Testis (tissue), 3 donors: ENCODE results near the gene FAM117B. TPM values are rescaled to one million over a fixed set of nuclear protein-coding genes. Genes with fewer than 3 reads are reported as not detected.

Experiments
- DNase-seq: peaks from one replicate; pipeline ENCODE4 v3.0.0-alpha.2; 2019
- H3K27ac ChIP-seq, 2 donors: fragments of 200-600 bp; sonication (generic); one replicate each; pipeline ENCODE4 v1.5.1; 2019
- H3K27me3 ChIP-seq: fragments of 200-600 bp; sonication (generic); one replicate; pipeline ENCODE4 v1.5.1; 2019
- H3K36me3 ChIP-seq: fragments of 200-600 bp; sonication (generic); one replicate; pipeline ENCODE4 v1.5.1; 2017; ENCODE audit warnings: low read depth; ENCODE audit errors: missing control alignments
- H3K4me1 ChIP-seq: fragments of 200-600 bp; sonication (generic); one replicate; pipeline ENCODE4 v1.5.1; 2019
- H3K4me3 ChIP-seq, 2 donors: fragments of 200-600 bp; sonication (generic); one replicate each; pipeline ENCODE4 v1.5.1; 2017 to 2019
- H3K9me3 ChIP-seq: fragments of 200-600 bp; sonication (generic); one replicate; pipeline ENCODE4 v1.5.1; 2017
- POLR2A ChIP-seq: fragments of 450-650 bp; IDR thresholded peaks from one replicate; pipeline ENCODE4 v1.6.1; 2017; ENCODE audit warnings: antibody characterized with exemption, mild to moderate bottlenecking, moderate library complexity
- WGBS, 2 donors: methylation state at CpG; one replicate each; pipeline ENCODE4 v1.1.5; 2018; 5-methylcytosine and 5-hydroxymethylcytosine counted together
- intact Hi-C: fragments of 100-400 bp; cut with DNase I; formaldehyde crosslinking; loops from one replicate; pipeline ENCODE4 v1.15.1; 2023; ENCODE audit warnings: low total_unique reads
- polyA plus RNA-seq: library from polyadenylated mRNA; stranded (reverse); fragments of 350-450 nt; fragmentation: Illumina TruSeq; extraction: RNeasy Lipid Tissue Mini Kit (QIAGEN cat#74804); gene quantifications from one replicate; pipeline ENCODE4 v1.2.3, GENCODE V29; 2014; ENCODE audit warnings: low read depth, low replicate concordance; ENCODE audit not compliant: insufficient read depth
- total RNA-seq, 2 donors: library from RNA; depleted of rRNA; stranded (reverse); fragments of >200 nt; gene quantifications; one replicate each; pipeline ENCODE4 v1.2.3, GENCODE V29; 2016
- TF ChIP-seq, protein P1 (sequence below), 3 experiments: fragments of 450-650 bp in 2 of 3; fragments of 200-600 bp in 1 of 3; sonication (generic) in 1 of 3; IDR thresholded peaks; one replicate each; pipeline ENCODE4 v1.5.1; 2016 to 2019; ENCODE audit warnings: antibody characterized with exemption in 3 of 3, mild to moderate bottlenecking in 2 of 3, moderate library complexity in 1 of 3

FAM117B gene
- total and polyA plus RNA-seq, 3 donors from 2014 or later = 9.8 to 34.7 (median 28.0) TPM

DNA sequence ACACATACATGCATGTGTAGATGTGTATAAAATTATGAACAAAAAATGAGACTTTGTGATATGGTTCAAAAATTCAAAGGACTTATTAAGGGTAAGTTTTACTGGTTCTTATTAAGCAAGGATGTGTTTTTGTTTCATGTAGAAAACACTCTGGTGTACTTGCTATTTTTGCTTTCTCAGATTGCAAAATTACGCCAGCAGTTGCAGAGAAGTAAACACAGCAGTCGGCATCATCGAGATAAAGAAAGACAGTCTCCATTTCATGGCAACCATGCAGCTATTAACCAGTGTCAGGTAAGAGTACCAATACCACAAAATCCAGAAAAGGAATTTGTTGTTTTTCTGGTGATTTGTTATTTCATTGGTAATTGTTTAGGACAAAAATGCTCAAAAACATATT, 91.3 kb downstream of the FAM117B start:
- no peak for DNase-seq
- Histone ChIP-seq H3K9me3 (no peaks in the 10 kb centered on the region), H3K36me3 (no peaks in the 10 kb centered on the region), H3K4me1 (no peaks in the 10 kb centered on the region), H3K27me3 (no peaks in the 10 kb centered on the region), H3K27ac (no peak overlapping the region), H3K4me3 (no peak overlapping the region)
- 87 to 90% methylated on average over 3 of the region's 3 CpGs for WGBS, 2 donors
- intact Hi-C loops = no loop called here
- TF ChIP-seq, protein P1, sequence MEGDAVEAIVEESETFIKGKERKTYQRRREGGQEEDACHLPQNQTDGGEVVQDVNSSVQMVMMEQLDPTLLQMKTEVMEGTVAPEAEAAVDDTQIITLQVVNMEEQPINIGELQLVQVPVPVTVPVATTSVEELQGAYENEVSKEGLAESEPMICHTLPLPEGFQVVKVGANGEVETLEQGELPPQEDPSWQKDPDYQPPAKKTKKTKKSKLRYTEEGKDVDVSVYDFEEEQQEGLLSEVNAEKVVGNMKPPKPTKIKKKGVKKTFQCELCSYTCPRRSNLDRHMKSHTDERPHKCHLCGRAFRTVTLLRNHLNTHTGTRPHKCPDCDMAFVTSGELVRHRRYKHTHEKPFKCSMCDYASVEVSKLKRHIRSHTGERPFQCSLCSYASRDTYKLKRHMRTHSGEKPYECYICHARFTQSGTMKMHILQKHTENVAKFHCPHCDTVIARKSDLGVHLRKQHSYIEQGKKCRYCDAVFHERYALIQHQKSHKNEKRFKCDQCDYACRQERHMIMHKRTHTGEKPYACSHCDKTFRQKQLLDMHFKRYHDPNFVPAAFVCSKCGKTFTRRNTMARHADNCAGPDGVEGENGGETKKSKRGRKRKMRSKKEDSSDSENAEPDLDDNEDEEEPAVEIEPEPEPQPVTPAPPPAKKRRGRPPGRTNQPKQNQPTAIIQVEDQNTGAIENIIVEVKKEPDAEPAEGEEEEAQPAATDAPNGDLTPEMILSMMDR (IDR thresholded peaks at IDR 0.05) = no peak
- TF ChIP-seq POLR2A = no peak

DNA sequence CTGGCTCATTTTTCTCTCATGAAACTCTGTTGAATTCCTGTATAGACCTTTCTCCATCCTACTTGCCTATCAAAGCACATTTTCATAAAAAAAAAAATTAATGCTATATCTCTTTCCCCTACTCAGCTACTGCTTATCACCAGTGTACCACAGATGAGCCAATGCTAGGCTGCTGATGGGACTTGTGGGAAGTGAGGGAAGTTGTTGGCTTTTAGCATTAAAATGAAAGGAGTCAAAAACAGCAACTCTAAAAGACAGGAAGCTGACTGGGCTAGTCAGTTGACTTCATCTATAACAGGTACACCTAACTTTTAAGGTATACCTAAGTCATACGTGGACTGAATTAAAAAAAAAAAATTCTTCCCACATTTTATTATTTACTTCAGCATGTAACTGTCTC, 102.1 kb downstream of the FAM117B start:
- H3K27ac ChIP-seq = no peak overlapping the region
- TF ChIP-seq POLR2A = no peak
- TF ChIP-seq, protein P1 (IDR thresholded peaks at IDR 0.05) = no peak
- no peaks in the 10 kb centered on the region for H3K9me3 ChIP-seq
- WGBS, 2 donors = 92 to 97% methylated on average over 1 of the region's 1 CpG
- no peak overlapping the region for H3K4me3 ChIP-seq
- intact Hi-C loops = no loop called here
- H3K36me3 ChIP-seq = no peaks in the 10 kb centered on the region
- no peak for DNase-seq
- H3K4me1 ChIP-seq = no peaks in the 10 kb centered on the region
- H3K27me3 ChIP-seq = no peaks in the 10 kb centered on the region

GRCh38 chr2:202743613-202744012, 108.8 kb downstream of the FAM117B start:
- no peaks in the 10 kb centered on the region for H3K4me1 ChIP-seq
- intact Hi-C loops = no loop called here
- H3K27me3 ChIP-seq = no peaks in the 10 kb centered on the region
- WGBS, 2 donors = 95 to 100% methylated on average over 1 of the region's 1 CpG
- no peaks in the 10 kb centered on the region for H3K9me3 ChIP-seq
- H3K4me3 ChIP-seq = no peak overlapping the region
- no peak for DNase-seq
- H3K36me3 ChIP-seq = no peaks in the 10 kb centered on the region
- H3K27ac ChIP-seq = no peak overlapping the region
- TF ChIP-seq, protein P1 (IDR thresholded peaks at IDR 0.05) = no peak
- no peak for TF ChIP-seq POLR2A

- Histone ChIP-seq H3K27ac (no peak overlapping the region), H3K36me3 (no peaks in the 10 kb centered on the region), H3K9me3 (no peaks in the 10 kb centered on the region), H3K4me3 (no peak overlapping the region), H3K4me1 (no peaks in the 10 kb centered on the region), H3K27me3 (no peaks in the 10 kb centered on the region)
- no peak for DNase-seq
- WGBS, 2 donors = 79 to 81% methylated on average over 2 of the region's 2 CpGs
- TF ChIP-seq POLR2A = no peak
- TF ChIP-seq, protein P1 (IDR thresholded peaks at IDR 0.05) = no peak
- intact Hi-C loops = no loop called here
These were observed 114.7 kb downstream of the FAM117B start for GRCh38 chr2:202749477-202749876.

- Histone ChIP-seq H3K36me3 (no peaks in the 10 kb centered on the region), H3K4me3 (no peak overlapping the region), H3K9me3 (no peaks in the 10 kb centered on the region), H3K27me3 (no peaks in the 10 kb centered on the region), H3K4me1 (no peaks in the 10 kb centered on the region), H3K27ac (no peak overlapping the region)
- intact Hi-C loops = no loop called here
- DNase-seq = no peak
- 90 to 92% methylated on average over 3 of the region's 3 CpGs for WGBS, 2 donors
- TF ChIP-seq, protein P1 (IDR thresholded peaks at IDR 0.05) = no peak
- no peak for TF ChIP-seq POLR2A
These were observed 116.1 kb downstream of the FAM117B start for GRCh38 chr2:202750763-202751427.
